ENCODE measurements around the gene XYLT1.

Gene XYLT1, protein sequence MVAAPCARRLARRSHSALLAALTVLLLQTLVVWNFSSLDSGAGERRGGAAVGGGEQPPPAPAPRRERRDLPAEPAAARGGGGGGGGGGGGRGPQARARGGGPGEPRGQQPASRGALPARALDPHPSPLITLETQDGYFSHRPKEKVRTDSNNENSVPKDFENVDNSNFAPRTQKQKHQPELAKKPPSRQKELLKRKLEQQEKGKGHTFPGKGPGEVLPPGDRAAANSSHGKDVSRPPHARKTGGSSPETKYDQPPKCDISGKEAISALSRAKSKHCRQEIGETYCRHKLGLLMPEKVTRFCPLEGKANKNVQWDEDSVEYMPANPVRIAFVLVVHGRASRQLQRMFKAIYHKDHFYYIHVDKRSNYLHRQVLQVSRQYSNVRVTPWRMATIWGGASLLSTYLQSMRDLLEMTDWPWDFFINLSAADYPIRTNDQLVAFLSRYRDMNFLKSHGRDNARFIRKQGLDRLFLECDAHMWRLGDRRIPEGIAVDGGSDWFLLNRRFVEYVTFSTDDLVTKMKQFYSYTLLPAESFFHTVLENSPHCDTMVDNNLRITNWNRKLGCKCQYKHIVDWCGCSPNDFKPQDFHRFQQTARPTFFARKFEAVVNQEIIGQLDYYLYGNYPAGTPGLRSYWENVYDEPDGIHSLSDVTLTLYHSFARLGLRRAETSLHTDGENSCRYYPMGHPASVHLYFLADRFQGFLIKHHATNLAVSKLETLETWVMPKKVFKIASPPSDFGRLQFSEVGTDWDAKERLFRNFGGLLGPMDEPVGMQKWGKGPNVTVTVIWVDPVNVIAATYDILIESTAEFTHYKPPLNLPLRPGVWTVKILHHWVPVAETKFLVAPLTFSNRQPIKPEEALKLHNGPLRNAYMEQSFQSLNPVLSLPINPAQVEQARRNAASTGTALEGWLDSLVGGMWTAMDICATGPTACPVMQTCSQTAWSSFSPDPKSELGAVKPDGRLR

DNA sequence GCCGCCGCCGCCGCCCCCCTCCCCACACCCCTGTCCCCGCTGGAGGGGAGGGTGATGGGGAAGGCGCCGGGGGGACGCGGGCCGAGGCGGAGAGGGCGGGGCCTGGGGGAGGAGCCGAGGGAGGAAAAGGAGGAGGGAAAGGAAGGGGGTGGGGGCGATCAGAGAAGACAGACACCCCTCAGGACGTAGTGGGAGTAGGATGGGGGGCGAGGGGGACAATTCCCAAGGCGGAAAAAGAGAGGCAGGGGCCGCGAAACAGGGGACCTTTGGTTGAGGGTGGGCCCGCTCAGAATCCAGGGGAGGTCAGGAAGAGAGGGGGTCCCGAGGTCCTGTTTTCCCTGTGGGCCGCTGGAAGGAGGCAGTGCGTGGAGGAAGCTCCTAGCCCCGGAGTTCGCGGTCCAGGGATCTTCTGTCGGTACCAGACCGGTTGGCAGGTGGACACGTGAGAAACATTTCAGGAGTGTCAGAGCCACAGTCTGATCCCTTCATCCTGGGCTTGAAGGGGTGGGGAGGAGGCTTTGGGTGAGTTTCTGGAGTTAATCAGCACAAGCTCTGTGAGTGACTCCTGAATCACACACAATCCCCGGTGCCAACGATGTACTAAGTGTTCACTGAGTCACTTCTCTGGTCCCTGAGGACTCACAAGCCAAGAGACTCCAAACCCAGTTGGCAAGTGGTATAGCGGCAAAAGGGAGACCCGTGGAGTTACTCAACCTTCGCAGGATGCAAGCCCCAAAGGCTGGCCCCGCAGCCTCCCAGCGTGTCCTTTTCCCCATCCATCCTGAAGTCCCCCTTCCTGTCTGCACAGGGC lies at the start of gene XYLT1:
TSS of gene XYLT1 (minus strand) at position 53 of the 811 bp plus-strand sequence. CDS start 164 bp downstream, outside the sequence.
- Histone ChIP-seq H3K4me1 (ENCODE audit: control insufficient read depth, low read depth, low read length) (peaks cover 38% of the 10 kb centered on the region), H3K27me3 (ENCODE audit: control insufficient read depth, insufficient read depth, low read length) (peaks cover 34% of the 10 kb centered on the region), H3K4me3 (ENCODE audit: low read length) (peak within 1 kb of the TSS; percentile 77), H3K9ac (ENCODE audit: low read length) (peak within 1 kb of the TSS; percentile 29), H3K36me3 (ENCODE audit: control insufficient read depth, low read depth, low read length) (no peaks in the 10 kb centered on the region), H3K27ac (ENCODE audit: low read length) (no peak within 1 kb of the TSS), H3K9me3 (ENCODE audit: control insufficient read depth, low read depth, low read length) (no peaks in the 10 kb centered on the region)

- Histone ChIP-seq H3K4me1 (ENCODE audit: control insufficient read depth, low read depth, low read length) (no peaks in the 10 kb centered on the region), H3K9ac (ENCODE audit: low read length) (no peak overlapping the region), H3K9me3 (ENCODE audit: control insufficient read depth, low read depth, low read length) (no peaks in the 10 kb centered on the region), H3K4me3 (ENCODE audit: low read length) (no peak overlapping the region), H3K27ac (ENCODE audit: low read length) (no peak overlapping the region), H3K36me3 (ENCODE audit: control insufficient read depth, low read depth, low read length) (no peaks in the 10 kb centered on the region), H3K27me3 (ENCODE audit: control insufficient read depth, insufficient read depth, low read length) (no peaks in the 10 kb centered on the region)
Measured at GRCh38 chr16:17520111-17520510, 49.4 kb upstream of the XYLT1 start.

GRCh38 chr16:17519101-17519955 lies 48.6 kb upstream of the XYLT1 start:
- H3K27ac ChIP-seq (ENCODE audit: low read length): no peak overlapping the region
- no peaks in the 10 kb centered on the region for H3K4me1 ChIP-seq (ENCODE audit: control insufficient read depth, low read depth, low read length)
- H3K27me3 ChIP-seq (ENCODE audit: control insufficient read depth, insufficient read depth, low read length): no peaks in the 10 kb centered on the region
- H3K4me3 ChIP-seq (ENCODE audit: low read length): no peak overlapping the region
- no peaks in the 10 kb centered on the region for H3K36me3 ChIP-seq (ENCODE audit: control insufficient read depth, low read depth, low read length)
- no peaks in the 10 kb centered on the region for H3K9me3 ChIP-seq (ENCODE audit: control insufficient read depth, low read depth, low read length)
- no peak overlapping the region for H3K9ac ChIP-seq (ENCODE audit: low read length)

GRCh38 chr16:17518441-17518840 lies 47.7 kb upstream of the XYLT1 start:
- Histone ChIP-seq H3K27me3 (ENCODE audit: control insufficient read depth, insufficient read depth, low read length) (no peaks in the 10 kb centered on the region), H3K9me3 (ENCODE audit: control insufficient read depth, low read depth, low read length) (no peaks in the 10 kb centered on the region), H3K4me1 (ENCODE audit: control insufficient read depth, low read depth, low read length) (no peaks in the 10 kb centered on the region), H3K4me3 (ENCODE audit: low read length) (no peak overlapping the region), H3K27ac (ENCODE audit: low read length) (no peak overlapping the region), H3K36me3 (ENCODE audit: control insufficient read depth, low read depth, low read length) (no peaks in the 10 kb centered on the region), H3K9ac (ENCODE audit: low read length) (no peak overlapping the region)

DNA sequence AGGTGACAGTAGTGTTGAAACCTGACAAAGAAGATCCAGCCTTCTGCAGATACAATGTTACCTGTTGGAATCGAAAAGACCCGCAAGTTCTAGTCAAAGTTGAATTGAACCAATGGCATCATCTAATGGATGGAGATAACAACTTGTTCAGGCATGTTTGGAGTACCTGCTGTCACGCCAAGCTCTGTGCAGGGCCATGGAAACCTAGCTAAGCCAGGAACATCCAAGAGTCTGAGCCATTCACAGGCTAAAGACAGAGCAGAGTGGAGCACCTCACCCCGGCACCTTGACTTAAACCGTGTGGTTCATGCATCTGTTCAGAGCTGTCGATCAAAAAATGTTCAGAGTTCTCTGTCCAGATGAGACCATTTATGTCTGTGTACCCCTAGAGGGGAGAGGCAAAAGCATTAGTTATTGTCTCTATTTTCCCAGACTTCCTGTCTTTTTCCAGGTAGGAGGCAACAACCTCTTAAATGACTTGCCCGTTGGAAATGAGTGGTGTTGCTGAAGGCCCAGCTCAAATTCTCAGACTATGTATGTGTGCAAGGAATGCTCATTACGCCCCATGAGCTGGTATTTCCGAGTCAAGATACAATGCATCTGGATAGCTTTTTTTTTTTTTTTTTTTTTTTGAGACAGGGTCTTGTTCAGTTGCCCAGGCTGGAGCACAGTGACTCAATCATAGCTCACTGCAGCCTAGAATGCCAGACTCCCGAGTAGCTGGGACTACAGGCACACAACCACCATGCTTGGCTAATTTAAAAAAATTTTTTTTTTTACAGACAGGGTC lies 44.9 kb upstream of the XYLT1 start:
- no peaks in the 10 kb centered on the region for H3K4me1 ChIP-seq (ENCODE audit: control insufficient read depth, low read depth, low read length)
- H3K9ac ChIP-seq (ENCODE audit: low read length): no peak overlapping the region
- no peaks in the 10 kb centered on the region for H3K36me3 ChIP-seq (ENCODE audit: control insufficient read depth, low read depth, low read length)
- H3K9me3 ChIP-seq (ENCODE audit: control insufficient read depth, low read depth, low read length): no peaks in the 10 kb centered on the region
- H3K4me3 ChIP-seq (ENCODE audit: low read length): no peak overlapping the region
- H3K27me3 ChIP-seq (ENCODE audit: control insufficient read depth, insufficient read depth, low read length): no peaks in the 10 kb centered on the region
- no peak overlapping the region for H3K27ac ChIP-seq (ENCODE audit: low read length)

DNA sequence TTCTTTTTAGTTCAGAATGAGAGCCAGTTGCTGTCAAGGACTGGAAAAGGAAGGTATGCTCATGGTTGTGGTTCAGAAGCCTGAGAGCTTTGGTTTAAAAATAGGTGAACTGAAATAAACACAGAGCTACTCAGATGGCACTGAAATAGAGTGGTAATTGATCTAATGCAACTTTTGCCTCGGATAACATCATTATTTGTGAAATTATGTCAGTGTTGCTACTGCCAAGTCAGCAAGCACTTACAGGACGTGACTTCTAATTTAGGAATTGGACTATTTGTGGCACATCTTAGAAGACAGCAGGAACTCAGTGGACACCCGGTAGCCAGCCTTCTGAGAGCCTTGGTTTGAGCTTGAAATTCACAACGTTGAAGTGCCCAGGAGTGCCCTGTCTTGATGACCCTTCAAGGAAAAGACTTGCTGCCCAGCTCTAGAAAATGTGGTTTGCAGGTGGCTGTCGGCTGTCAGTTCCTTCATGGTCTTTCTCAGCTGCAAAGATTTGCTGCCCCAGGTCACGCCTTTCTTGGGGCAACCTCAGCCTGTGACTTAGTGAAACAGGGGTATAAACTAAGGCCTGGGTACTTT lies 42.0 kb upstream of the XYLT1 start:
- H3K9me3 ChIP-seq (ENCODE audit: control insufficient read depth, low read depth, low read length): no peaks in the 10 kb centered on the region
- H3K27me3 ChIP-seq (ENCODE audit: control insufficient read depth, insufficient read depth, low read length): no peaks in the 10 kb centered on the region
- no peak overlapping the region for H3K9ac ChIP-seq (ENCODE audit: low read length)
- no peaks in the 10 kb centered on the region for H3K4me1 ChIP-seq (ENCODE audit: control insufficient read depth, low read depth, low read length)
- no peak overlapping the region for H3K4me3 ChIP-seq (ENCODE audit: low read length)
- no peak overlapping the region for H3K27ac ChIP-seq (ENCODE audit: low read length)
- H3K36me3 ChIP-seq (ENCODE audit: control insufficient read depth, low read depth, low read length): no peaks in the 10 kb centered on the region

DNA sequence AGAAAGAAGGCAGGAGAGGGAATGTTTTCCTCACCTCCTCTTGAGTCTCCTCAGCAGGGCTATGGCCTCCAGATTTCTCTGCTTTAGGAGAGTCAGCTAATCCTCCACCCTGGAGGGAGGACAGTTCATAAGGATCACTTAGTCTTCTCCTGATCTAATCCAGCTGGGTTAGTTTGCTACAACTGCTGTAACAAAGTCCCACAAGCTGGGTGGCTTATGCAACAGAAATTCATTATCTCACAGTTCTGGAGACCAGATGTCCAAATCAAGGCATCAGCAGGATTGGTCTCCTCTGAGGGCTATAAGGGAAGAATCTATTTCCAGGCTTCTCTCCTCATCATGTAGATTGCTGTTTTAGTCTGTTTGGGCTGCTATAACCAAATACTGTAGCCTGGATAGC lies 40.6 kb upstream of the XYLT1 start:
- no peaks in the 10 kb centered on the region for H3K9me3 ChIP-seq (ENCODE audit: control insufficient read depth, low read depth, low read length)
- H3K36me3 ChIP-seq (ENCODE audit: control insufficient read depth, low read depth, low read length): no peaks in the 10 kb centered on the region
- H3K4me1 ChIP-seq (ENCODE audit: control insufficient read depth, low read depth, low read length): no peaks in the 10 kb centered on the region
- no peaks in the 10 kb centered on the region for H3K27me3 ChIP-seq (ENCODE audit: control insufficient read depth, insufficient read depth, low read length)
- H3K27ac ChIP-seq (ENCODE audit: low read length): no peak overlapping the region
- no peak overlapping the region for H3K9ac ChIP-seq (ENCODE audit: low read length)
- no peak overlapping the region for H3K4me3 ChIP-seq (ENCODE audit: low read length)

DNA sequence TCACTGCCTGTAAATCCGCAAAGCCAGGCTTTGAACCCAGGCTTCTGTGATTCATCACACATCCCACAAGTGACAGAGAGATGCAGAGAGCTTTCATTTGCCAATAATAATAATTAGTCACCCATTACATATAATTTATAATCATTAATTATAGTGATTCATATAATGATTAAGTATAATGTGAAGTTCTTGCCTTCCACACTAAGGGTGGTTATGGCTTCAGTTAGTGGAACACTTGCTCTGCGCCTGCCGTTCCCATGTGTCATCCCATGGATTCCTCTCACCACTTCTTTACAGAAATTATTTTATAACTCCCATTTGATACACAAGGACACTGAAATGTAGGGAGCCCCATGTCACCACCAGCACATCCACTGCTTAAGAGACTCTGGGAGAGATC lies 39.8 kb upstream of the XYLT1 start:
- no peak overlapping the region for H3K4me3 ChIP-seq (ENCODE audit: low read length)
- no peaks in the 10 kb centered on the region for H3K9me3 ChIP-seq (ENCODE audit: control insufficient read depth, low read depth, low read length)
- no peaks in the 10 kb centered on the region for H3K36me3 ChIP-seq (ENCODE audit: control insufficient read depth, low read depth, low read length)
- no peaks in the 10 kb centered on the region for H3K4me1 ChIP-seq (ENCODE audit: control insufficient read depth, low read depth, low read length)
- H3K9ac ChIP-seq (ENCODE audit: low read length): no peak overlapping the region
- no peaks in the 10 kb centered on the region for H3K27me3 ChIP-seq (ENCODE audit: control insufficient read depth, insufficient read depth, low read length)
- no peak overlapping the region for H3K27ac ChIP-seq (ENCODE audit: low read length)

GRCh38 chr16:17509194-17509593 lies 38.4 kb upstream of the XYLT1 start:
- Histone ChIP-seq H3K36me3 (ENCODE audit: control insufficient read depth, low read depth, low read length) (no peaks in the 10 kb centered on the region), H3K4me1 (ENCODE audit: control insufficient read depth, low read depth, low read length) (no peaks in the 10 kb centered on the region), H3K27ac (ENCODE audit: low read length) (no peak overlapping the region), H3K27me3 (ENCODE audit: control insufficient read depth, insufficient read depth, low read length) (no peaks in the 10 kb centered on the region), H3K9ac (ENCODE audit: low read length) (no peak overlapping the region), H3K9me3 (ENCODE audit: control insufficient read depth, low read depth, low read length) (no peaks in the 10 kb centered on the region), H3K4me3 (ENCODE audit: low read length) (no peak overlapping the region)

GRCh38 chr16:17508303-17508702 lies 37.5 kb upstream of the XYLT1 start:
- H3K4me1 ChIP-seq (ENCODE audit: control insufficient read depth, low read depth, low read length): no peaks in the 10 kb centered on the region
- no peaks in the 10 kb centered on the region for H3K27me3 ChIP-seq (ENCODE audit: control insufficient read depth, insufficient read depth, low read length)
- no peaks in the 10 kb centered on the region for H3K9me3 ChIP-seq (ENCODE audit: control insufficient read depth, low read depth, low read length)
- H3K9ac ChIP-seq (ENCODE audit: low read length): no peak overlapping the region
- no peak overlapping the region for H3K4me3 ChIP-seq (ENCODE audit: low read length)
- H3K27ac ChIP-seq (ENCODE audit: low read length): no peak overlapping the region
- H3K36me3 ChIP-seq (ENCODE audit: control insufficient read depth, low read depth, low read length): no peaks in the 10 kb centered on the region

Measured in iPS-18a (cell line).